OCI-LY3 (cell line): ENCODE data around the gene AHRR.

Experiments
- H2AFZ ChIP-seq: fragments of 200-600, 300-600 bp; shearing (Covaris generic); 2 replicates; pipeline ENCODE4 v1.6.0; 2014; ENCODE audit warnings: antibody characterized with exemption, low read depth, low read length
- H3K27ac ChIP-seq: fragments of 200-600, 300-600 bp; sonication (generic); 2 replicates; pipeline ENCODE4 v1.5.1; 2014; ENCODE audit warnings: mild to moderate bottlenecking, low read length, moderate library complexity, mixed read lengths
- H3K27me3 ChIP-seq: fragments of 200-600, 300-600 bp; sonication (generic); 2 replicates; pipeline ENCODE4 v1.6.1; 2014; ENCODE audit warnings: low read depth, low read length, mixed read lengths
- H3K36me3 ChIP-seq: fragments of 200-600, 300-600 bp; sonication (generic); replicated peaks from 2 replicates; pipeline ENCODE3; 2014; ENCODE audit warnings: low read depth, low read length, mixed read lengths
- H3K4me1 ChIP-seq: fragments of 300-600, 200-600 bp; sonication (generic); 2 replicates; pipeline ENCODE4 v1.6.1; 2014; ENCODE audit warnings: low read length, mixed read lengths
- H3K4me2 ChIP-seq: fragments of 200-600, 300-600 bp; sonication (generic); 2 replicates; pipeline ENCODE4 v1.6.1; 2014; ENCODE audit warnings: low read length, mixed read lengths
- H3K4me3 ChIP-seq: fragments of 300-600, 200-600 bp; sonication (generic); 2 replicates; pipeline ENCODE4 v1.5.1; 2014; ENCODE audit warnings: antibody characterized with exemption, mild to moderate bottlenecking, low read length, moderate library complexity
- H3K79me2 ChIP-seq: fragments of 300-600, 200-600 bp; shearing (Covaris generic); 2 replicates; pipeline ENCODE4 v1.6.1; 2014; ENCODE audit warnings: mild to moderate bottlenecking, low read length, mixed read lengths
- H3K9ac ChIP-seq: fragments of 300-600, 200-600 bp; shearing (Covaris generic); 2 replicates; pipeline ENCODE4 v1.6.0; 2014; ENCODE audit warnings: mild to moderate bottlenecking, low read length, moderate library complexity
- H3K9me3 ChIP-seq: fragments of 200-600, 300-600 bp; shearing (Covaris generic); 2 replicates; pipeline ENCODE4 v1.6.1; 2014; ENCODE audit warnings: low read length, mixed read lengths; ENCODE audit not compliant: insufficient read depth
- H4K20me1 ChIP-seq: fragments of 200-600, 300-600 bp; sonication (generic); 2 replicates; pipeline ENCODE4 v1.6.1; 2016; ENCODE audit warnings: low read length, mixed read lengths; ENCODE audit not compliant: insufficient read depth
- CTCF ChIP-seq: fragments of 200-600, 300-600 bp; sonication (generic); IDR thresholded peaks from 2 replicates; pipeline ENCODE4 v1.5.1; 2014; ENCODE audit warnings: antibody characterized with exemption, low read length, low read depth
- EZH2phosphoT487 ChIP-seq: fragments of 200-600 bp; shearing (Covaris generic); IDR thresholded peaks from 2 replicates; pipeline ENCODE4 v1.6.1; 2018; ENCODE audit warnings: antibody characterized with exemption, mixed run types, low read depth

The AHRR gene

GRCh38 chr5:329121-329735 lies 7.7 kb downstream of the AHRR start:
- Histone ChIP-seq H3K9me3 (no peaks in the 10 kb centered on the region), H3K27me3 (no peaks in the 10 kb centered on the region), H3K4me2 (no peak overlapping the region), H3K4me1 (no peaks in the 10 kb centered on the region), H3K9ac (no peak overlapping the region), H3K36me3 (no peaks in the 10 kb centered on the region), H3K27ac (no peak overlapping the region), H3K4me3 (no peak overlapping the region), H2AFZ (no peak overlapping the region), H3K79me2 (no peaks in the 10 kb centered on the region), H4K20me1 (no peaks in the 10 kb centered on the region)
- TF ChIP-seq EZH2phosphoT487 (no peak), CTCF (no peak)

- H3K9me3 ChIP-seq = no peaks in the 10 kb centered on the region
- no peaks in the 10 kb centered on the region for H3K4me1 ChIP-seq
- H3K4me2 ChIP-seq = no peak overlapping the region
- no peak overlapping the region for H3K4me3 ChIP-seq
- no peak overlapping the region for H2AFZ ChIP-seq
- no peak for TF ChIP-seq EZH2phosphoT487
- no peak for TF ChIP-seq CTCF
- H3K27me3 ChIP-seq = no peaks in the 10 kb centered on the region
- H3K36me3 ChIP-seq = no peaks in the 10 kb centered on the region
- H3K9ac ChIP-seq = no peak overlapping the region
- H4K20me1 ChIP-seq = no peaks in the 10 kb centered on the region
- H3K79me2 ChIP-seq = no peaks in the 10 kb centered on the region
- no peak overlapping the region for H3K27ac ChIP-seq
Measured at GRCh38 chr5:329768-330167, 8.3 kb downstream of the AHRR start.

- no peaks in the 10 kb centered on the region for H4K20me1 ChIP-seq
Measured at GRCh38 chr5:332843-333242, 11.3 kb downstream of the AHRR start.

GRCh38 chr5:333945-334344 lies 12.4 kb downstream of the AHRR start:
- Histone ChIP-seq H3K27me3 (no peaks in the 10 kb centered on the region), H2AFZ (no peak overlapping the region), H3K4me2 (no peak overlapping the region), H3K4me3 (no peak overlapping the region), H4K20me1 (no peaks in the 10 kb centered on the region), H3K79me2 (no peaks in the 10 kb centered on the region), H3K36me3 (no peaks in the 10 kb centered on the region), H3K27ac (no peak overlapping the region), H3K9me3 (no peaks in the 10 kb centered on the region), H3K4me1 (no peaks in the 10 kb centered on the region), H3K9ac (no peak overlapping the region)
- TF ChIP-seq EZH2phosphoT487 (no peak), CTCF (no peak)

More at GRCh38 chr5:332843-333242, 11.3 kb downstream of the AHRR start:
- Histone ChIP-seq H2AFZ (no peak overlapping the region), H3K9me3 (no peaks in the 10 kb centered on the region), H3K9ac (no peak overlapping the region), H3K4me2 (no peak overlapping the region), H3K4me1 (no peaks in the 10 kb centered on the region), H3K36me3 (no peaks in the 10 kb centered on the region), H3K4me3 (no peak overlapping the region), H3K27me3 (no peaks in the 10 kb centered on the region), H3K79me2 (no peaks in the 10 kb centered on the region), H3K27ac (no peak overlapping the region)
- TF ChIP-seq EZH2phosphoT487 = no peak
- TF ChIP-seq CTCF = no peak
